Thyroid gland (tissue), 4 donors: Measurements from ENCODE around the gene HPRT1. TPM values are rescaled to one million over a fixed set of nuclear protein-coding genes. Genes with fewer than 3 reads are reported as not detected.

Source experiments
- DNase-seq, 2 donors: peaks; one replicate each; pipeline ENCODE4 v3.0.0-alpha.2; 2019
- H3K27ac ChIP-seq, 3 donors: fragments of 200-600 bp; sonication (generic); 1 replicate in 2 of 3; 2 replicates in 1 of 3; pipeline ENCODE4 v1.5.1; 2016 to 2019; ENCODE audit warnings: mild to moderate bottlenecking in 1 of 3, moderate library complexity in 1 of 3
- H3K27me3 ChIP-seq: fragments of 200-600 bp; sonication (generic); one replicate; pipeline ENCODE4 v1.5.1; 2019
- H3K36me3 ChIP-seq, 2 donors: fragments of 200-600 bp; sonication (generic); one replicate each; pipeline ENCODE4 v1.5.1; 2016 to 2019
- H3K4me1 ChIP-seq, 2 donors: fragments of 200-600 bp; sonication (generic); one replicate each; pipeline ENCODE4 v1.5.1; 2017 to 2019
- H3K4me3 ChIP-seq, 3 donors: fragments of 200-600 bp; sonication (generic); replicated peaks in 1 of 3; 1 replicate in 2 of 3; 2 replicates in 1 of 3; pipeline ENCODE4 v1.5.1; 2016; ENCODE audit warnings: mild to moderate bottlenecking in 1 of 3
- H3K9me3 ChIP-seq: fragments of 200-600 bp; sonication (generic); one replicate; pipeline ENCODE4 v1.5.1; 2017
- CTCF ChIP-seq, 6 experiments: fragments of 200-600 bp in 3 of 6; fragments of 450-650 bp in 3 of 6; sonication (generic) in 3 of 6; IDR thresholded peaks; one replicate each; pipeline ENCODE4 v1.5.1; 2016 to 2019; ENCODE audit warnings: antibody characterized with exemption in 6 of 6, mild to moderate bottlenecking in 2 of 6, inconsistent platforms in 1 of 6, moderate library complexity in 1 of 6
- POLR2A ChIP-seq, 2 donors: fragments of 450-650 bp; IDR thresholded peaks; one replicate each; pipeline ENCODE4 v1.6.1; 2017; ENCODE audit warnings: antibody characterized with exemption in 2 of 2, mild to moderate bottlenecking in 2 of 2, moderate library complexity in 1 of 2
- WGBS, 2 donors: methylation state at CpG; one replicate each; pipeline ENCODE4 v1.1.5; 2017; 5-methylcytosine and 5-hydroxymethylcytosine counted together
- intact Hi-C: fragments of 100-400 bp; cut with DNase I; formaldehyde crosslinking; loops from one replicate; pipeline ENCODE4 v1.15.1; 2023
- total RNA-seq, 4 donors: library from RNA; depleted of rRNA; stranded (reverse); fragments of >200 nt; gene quantifications; one replicate each; pipeline ENCODE4 v1.2.3, GENCODE V29; 2016

The HPRT1 gene
- total RNA-seq, 4 donors from 2014 or later, result 13.4 to 29.2 (median 21.2) TPM

GRCh38 chrX:134423606-134424005 is 36.4 kb upstream of the HPRT1 start:
- no peak overlapping the region for H3K27ac ChIP-seq
- TF ChIP-seq CTCF (IDR thresholded peaks at IDR 0.05) (peak in 3 of 6 experiments; percentile 22 to 40 (median 36)), POLR2A (IDR thresholded peaks at IDR 0.05) (no peak)
- H3K9me3 ChIP-seq, result no peaks in the 10 kb centered on the region
- no peak for DNase-seq
- intact Hi-C loops, result no loop called here
- no peaks in the 10 kb centered on the region for H3K27me3 ChIP-seq
- H3K4me1 ChIP-seq, result no peaks in the 10 kb centered on the region
- 38 to 43% methylated on average over 5 of the region's 5 CpGs for WGBS, 2 donors
- H3K4me3 ChIP-seq, result no peak overlapping the region
- no peaks in the 10 kb centered on the region for H3K36me3 ChIP-seq

- intact Hi-C loops, result no loop called here
- Histone ChIP-seq H3K9me3 (no peaks in the 10 kb centered on the region), H3K4me3 (no peak overlapping the region), H3K27me3 (no peaks in the 10 kb centered on the region), H3K27ac (no peak overlapping the region), H3K4me1 (no peaks in the 10 kb centered on the region), H3K36me3 (no peaks in the 10 kb centered on the region)
- WGBS, 2 donors, result 50 to 56% methylated on average over 5 of the region's 5 CpGs
- TF ChIP-seq POLR2A (IDR thresholded peaks at IDR 0.05) (no peak), CTCF (IDR thresholded peaks at IDR 0.05) (no peak)
- DNase-seq, result peak; percentile 15 to 19
Observed at GRCh38 chrX:134426281-134426680, 33.7 kb upstream of the HPRT1 start.

- no peak overlapping the region for H3K4me3 ChIP-seq
- H3K4me1 ChIP-seq, result no peaks in the 10 kb centered on the region
- no peak for TF ChIP-seq CTCF (IDR thresholded peaks at IDR 0.05)
- TF ChIP-seq POLR2A (IDR thresholded peaks at IDR 0.05), result no peak
- intact Hi-C loops, result no loop called here
- no peaks in the 10 kb centered on the region for H3K9me3 ChIP-seq
- no peak for DNase-seq
- no peak overlapping the region for H3K27ac ChIP-seq
- H3K36me3 ChIP-seq, result no peaks in the 10 kb centered on the region
- 68 to 79% methylated on average over 2 of the region's 2 CpGs for WGBS, 2 donors
- H3K27me3 ChIP-seq, result no peaks in the 10 kb centered on the region
Observed at GRCh38 chrX:134431894-134432293, 28.1 kb upstream of the HPRT1 start.

GRCh38 chrX:134435894-134436293 is 24.1 kb upstream of the HPRT1 start:
- H3K4me1 ChIP-seq, result no peaks in the 10 kb centered on the region
- no peak overlapping the region for H3K4me3 ChIP-seq
- WGBS, 2 donors, result 98 to 100% methylated on average over 6 of the region's 6 CpGs
- H3K27me3 ChIP-seq, result no peaks in the 10 kb centered on the region
- H3K27ac ChIP-seq, result no peak overlapping the region
- H3K9me3 ChIP-seq, result no peaks in the 10 kb centered on the region
- intact Hi-C loops, result no loop called here
- no peaks in the 10 kb centered on the region for H3K36me3 ChIP-seq
- TF ChIP-seq CTCF (IDR thresholded peaks at IDR 0.05) (no peak), POLR2A (IDR thresholded peaks at IDR 0.05) (no peak)
- no peak for DNase-seq

- no peak overlapping the region for H3K4me3 ChIP-seq
- DNase-seq, result no peak
- H3K27me3 ChIP-seq, result no peaks in the 10 kb centered on the region
- 45 to 58% methylated on average over 2 of the region's 2 CpGs for WGBS, 2 donors
- no peaks in the 10 kb centered on the region for H3K4me1 ChIP-seq
- no peaks in the 10 kb centered on the region for H3K36me3 ChIP-seq
- no peaks in the 10 kb centered on the region for H3K9me3 ChIP-seq
- intact Hi-C loops, result no loop called here
- no peak overlapping the region for H3K27ac ChIP-seq
- TF ChIP-seq CTCF (IDR thresholded peaks at IDR 0.05) (no peak), POLR2A (IDR thresholded peaks at IDR 0.05) (no peak)
Observed at GRCh38 chrX:134443020-134443419, 16.9 kb upstream of the HPRT1 start.
